ENCODE data around the gene GABPB2.

- TF ChIP-seq POLR2A (IDR thresholded peaks at IDR 0.05) (no peak), CTCF (IDR thresholded peaks at IDR 0.05) (no peak)
Measured at GRCh38 chr1:151132335-151133017, 61.9 kb downstream of the GABPB2 start.

Data from upper lobe of left lung (tissue), 4 donors.